Adrenal gland (tissue), 5 donors: ENCODE data around the gene HVCN1.

ENCODE experiments used
- POLR2A ChIP-seq, 2 donors: fragments of 450-650 bp; IDR thresholded peaks; one replicate each; pipeline ENCODE4 v1.6.1; 2017; ENCODE audit warnings: antibody characterized with exemption in 2 of 2, mild to moderate bottlenecking in 2 of 2, moderate library complexity in 1 of 2
- TF ChIP-seq, protein P1 (sequence below), 6 experiments: fragments of 450-650 bp in 4 of 6; fragments of 200-600 bp in 2 of 6; sonication (generic) in 1 of 6; IDR thresholded peaks; 1 replicate in 5 of 6; 2 replicates in 1 of 6; pipeline versions ENCODE4 v1.5.1 to v1.8.0; 2016 to 2021; ENCODE audit warnings: antibody characterized with exemption in 6 of 6, mild to moderate bottlenecking in 2 of 6, moderate library complexity in 1 of 6
- donor health status: DM: no; HTN: no; CAD: no.

DNA sequence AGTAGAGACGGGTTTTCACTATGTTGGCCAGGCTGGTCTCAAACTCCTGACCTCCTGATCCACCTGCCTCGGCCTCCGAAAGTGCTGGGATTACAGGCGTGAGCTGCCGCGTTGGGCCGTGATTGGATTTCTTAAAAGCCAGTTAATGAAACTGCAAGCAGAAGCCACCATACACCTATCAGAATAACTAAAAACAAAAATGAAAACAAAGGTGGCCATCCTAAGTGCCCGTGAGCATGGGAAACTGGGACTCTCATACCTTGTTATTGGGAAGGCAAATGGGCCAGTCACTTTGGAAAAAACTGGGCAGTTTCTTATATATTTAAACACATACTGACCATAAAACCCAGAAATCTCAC, 82.7 kb downstream of the HVCN1 start:
- no peak for TF ChIP-seq POLR2A (IDR thresholded peaks at IDR 0.05)
- TF ChIP-seq, protein P1, sequence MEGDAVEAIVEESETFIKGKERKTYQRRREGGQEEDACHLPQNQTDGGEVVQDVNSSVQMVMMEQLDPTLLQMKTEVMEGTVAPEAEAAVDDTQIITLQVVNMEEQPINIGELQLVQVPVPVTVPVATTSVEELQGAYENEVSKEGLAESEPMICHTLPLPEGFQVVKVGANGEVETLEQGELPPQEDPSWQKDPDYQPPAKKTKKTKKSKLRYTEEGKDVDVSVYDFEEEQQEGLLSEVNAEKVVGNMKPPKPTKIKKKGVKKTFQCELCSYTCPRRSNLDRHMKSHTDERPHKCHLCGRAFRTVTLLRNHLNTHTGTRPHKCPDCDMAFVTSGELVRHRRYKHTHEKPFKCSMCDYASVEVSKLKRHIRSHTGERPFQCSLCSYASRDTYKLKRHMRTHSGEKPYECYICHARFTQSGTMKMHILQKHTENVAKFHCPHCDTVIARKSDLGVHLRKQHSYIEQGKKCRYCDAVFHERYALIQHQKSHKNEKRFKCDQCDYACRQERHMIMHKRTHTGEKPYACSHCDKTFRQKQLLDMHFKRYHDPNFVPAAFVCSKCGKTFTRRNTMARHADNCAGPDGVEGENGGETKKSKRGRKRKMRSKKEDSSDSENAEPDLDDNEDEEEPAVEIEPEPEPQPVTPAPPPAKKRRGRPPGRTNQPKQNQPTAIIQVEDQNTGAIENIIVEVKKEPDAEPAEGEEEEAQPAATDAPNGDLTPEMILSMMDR (IDR thresholded peaks at IDR 0.05) = no peak
